Mucosa of gallbladder (tissue), 1 donor: Measurements from ENCODE around the gene LCE3E. TPM values are rescaled to one million over a fixed set of nuclear protein-coding genes. Genes with fewer than 3 reads are reported as not detected.

Experiments
- DNase-seq: peaks from one replicate; pipeline ENCODE4 v3.0.0-alpha.2; 2020; ENCODE audit warnings: low spot score
- total RNA-seq: library from RNA; stranded (reverse); gene quantifications from one replicate; pipeline ENCODE4 v1.2.1, GENCODE V29; 2021
- donor health status: DM: no; HTN: no; CAD: no.

Gene LCE3E
- total RNA-seq, 1 donor from 2014 or later = not detected

DNA sequence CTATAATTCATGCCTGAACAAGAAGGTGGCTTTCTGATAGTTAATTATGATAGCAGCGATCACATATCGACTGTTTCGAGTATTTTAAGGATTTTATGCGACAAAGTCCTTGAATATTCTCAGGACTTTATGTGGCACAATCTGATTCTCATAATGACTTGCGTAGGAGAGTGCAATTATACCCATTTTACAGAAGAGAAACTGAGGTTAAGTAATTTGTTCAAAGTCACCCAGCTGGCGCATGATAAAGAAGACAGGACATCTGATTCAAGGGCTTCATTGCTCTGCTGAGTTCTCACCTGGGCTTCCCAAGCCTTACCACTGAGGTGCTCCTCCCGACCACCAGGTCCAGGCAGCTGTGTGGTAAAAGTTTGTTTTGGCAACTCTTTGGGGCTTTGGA lies 50.5 kb downstream of the LCE3E start:
- DNase-seq = no peak

Other genes with a start within 250 kb of the LCE3E start
- not detected for gene FLG, start 241.5 kb downstream of the LCE3E start, total RNA-seq
- gene FLG2, start 206.8 kb downstream of the LCE3E start, total RNA-seq = not detected
- not detected for gene CRNN, start 152.5 kb downstream of the LCE3E start, total RNA-seq
- not detected for gene LCE5A, start 56.0 kb downstream of the LCE3E start, total RNA-seq
- not detected for gene CRCT1, start 52.3 kb downstream of the LCE3E start, total RNA-seq
- not detected for gene LCE3D, start 13.7 kb upstream of the LCE3E start, total RNA-seq
- gene LCE3C, start 33.5 kb upstream of the LCE3E start, total RNA-seq = not detected
- not detected for gene LCE3B, start 47.0 kb upstream of the LCE3E start, total RNA-seq
- gene LCE3A, start 56.3 kb upstream of the LCE3E start, total RNA-seq = not detected
- gene LCE2D, start 96.6 kb upstream of the LCE3E start, total RNA-seq = not detected
- gene LCE2C, start 108.5 kb upstream of the LCE3E start, total RNA-seq = not detected
- not detected for gene LCE2B, start 119.3 kb upstream of the LCE3E start, total RNA-seq
- gene LCE2A, start 131.6 kb upstream of the LCE3E start, total RNA-seq = not detected
- not detected for gene LCE4A, start 141.4 kb upstream of the LCE3E start, total RNA-seq
- gene KPRP, start 191.2 kb upstream of the LCE3E start, total RNA-seq = not detected
- not detected for gene LCE1F, start 208.4 kb upstream of the LCE3E start, total RNA-seq
- gene LCE1E, start 219.5 kb upstream of the LCE3E start, total RNA-seq = not detected
- gene LCE1D, start 229.9 kb upstream of the LCE3E start, total RNA-seq = not detected
- not detected for gene LCE1C, start 239.9 kb upstream of the LCE3E start, total RNA-seq
- not detected for gene LCE1B, start 245.2 kb upstream of the LCE3E start, total RNA-seq